ENCODE data around the gene RAB1B.

Gene RAB1B

DNA sequence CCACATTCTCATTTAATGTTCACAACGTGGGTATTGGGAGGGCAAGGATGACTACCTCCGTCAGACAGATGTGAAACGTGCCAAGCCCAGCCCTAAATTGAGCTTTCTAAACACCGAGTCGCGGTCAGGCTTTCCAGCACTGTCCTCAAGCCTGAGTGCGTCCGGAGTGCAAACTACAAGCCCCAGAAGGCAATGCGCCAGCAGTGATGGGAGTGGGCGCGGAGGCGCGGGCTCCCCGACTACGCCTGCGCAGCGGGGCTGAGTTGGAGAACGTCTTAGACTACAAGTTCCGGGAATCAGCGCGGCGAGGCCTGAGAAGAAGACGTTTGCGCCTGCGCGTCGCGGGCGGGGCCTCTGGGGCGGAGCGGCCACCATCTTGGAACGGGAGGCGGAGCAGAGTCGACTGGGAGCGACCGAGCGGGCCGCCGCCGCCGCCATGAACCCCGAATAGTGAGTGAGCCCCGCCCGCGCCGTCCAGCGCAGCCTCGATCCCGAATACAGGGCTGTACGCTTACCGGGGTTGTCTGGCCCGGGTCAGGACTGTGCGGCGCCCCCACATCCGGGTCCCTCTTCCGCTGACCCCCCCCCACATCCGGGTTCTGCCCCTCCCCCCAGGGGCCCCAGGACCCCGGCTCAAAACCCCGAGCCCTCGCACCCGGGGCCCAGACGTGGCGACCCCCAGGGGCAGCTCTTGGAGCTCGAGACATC lies at the start of gene RAB1B:
Gene RAB1B, plus strand, starts transcription at position 396 of the 708 bp plus-strand sequence. Its CDS starts 41 bp downstream, at position 437.
- DNase-seq (ENCODE audit: low read depth), result peak; percentile 100

- DNase-seq (ENCODE audit: low read depth), result no peak
Observed at GRCh38 chr11:66218846-66219620, 49.4 kb upstream of the RAB1B start.

GRCh38 chr11:66219846-66220565 lies 48.4 kb upstream of the RAB1B start:
- no peak for DNase-seq (ENCODE audit: low read depth)

DNA sequence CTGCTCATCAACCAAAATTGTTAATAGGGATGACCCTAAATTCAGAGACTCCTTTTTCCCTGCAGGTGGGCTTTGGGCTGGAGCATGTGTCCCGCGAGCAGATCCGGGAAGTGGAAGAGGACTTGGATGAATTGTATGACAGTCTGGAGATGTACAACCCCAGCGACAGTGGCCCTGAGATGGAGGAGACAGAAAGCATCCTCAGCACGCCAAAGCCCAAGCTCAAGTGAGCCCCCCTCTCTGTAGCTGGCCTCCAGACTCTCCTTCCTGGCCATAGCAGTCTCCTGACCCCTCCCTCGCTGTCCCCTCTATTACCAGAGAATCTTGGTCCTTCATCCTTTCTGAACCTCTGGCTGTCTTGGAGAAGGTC lies 47.9 kb upstream of the RAB1B start:
- no peak for DNase-seq (ENCODE audit: low read depth)

DNA sequence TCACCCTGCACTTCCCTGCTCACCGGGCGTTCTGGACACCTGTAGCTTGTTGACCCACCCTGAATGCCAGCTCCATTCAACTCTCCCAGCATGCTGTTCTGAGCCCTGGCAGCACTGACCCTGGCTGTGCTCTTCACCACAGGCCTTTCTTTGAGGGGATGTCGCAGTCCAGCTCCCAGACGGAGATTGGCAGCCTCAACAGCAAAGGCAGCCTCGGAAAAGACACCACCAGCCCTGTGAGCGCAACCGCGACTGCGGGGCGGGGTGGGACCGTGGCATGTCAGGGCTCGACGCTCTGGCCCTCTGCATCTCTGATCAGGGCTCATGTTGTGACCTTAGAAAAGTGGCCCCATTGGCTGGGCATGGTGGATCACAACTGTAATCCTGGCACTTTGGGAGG lies 47.4 kb upstream of the RAB1B start:
- DNase-seq (ENCODE audit: low read depth), result no peak

GRCh38 chr11:66221726-66222236 lies 46.7 kb upstream of the RAB1B start:
- no peak for DNase-seq (ENCODE audit: low read depth)

GRCh38 chr11:66222358-66223149 lies 45.9 kb upstream of the RAB1B start:
- peak; percentile 80 for DNase-seq (ENCODE audit: low read depth)

DNA sequence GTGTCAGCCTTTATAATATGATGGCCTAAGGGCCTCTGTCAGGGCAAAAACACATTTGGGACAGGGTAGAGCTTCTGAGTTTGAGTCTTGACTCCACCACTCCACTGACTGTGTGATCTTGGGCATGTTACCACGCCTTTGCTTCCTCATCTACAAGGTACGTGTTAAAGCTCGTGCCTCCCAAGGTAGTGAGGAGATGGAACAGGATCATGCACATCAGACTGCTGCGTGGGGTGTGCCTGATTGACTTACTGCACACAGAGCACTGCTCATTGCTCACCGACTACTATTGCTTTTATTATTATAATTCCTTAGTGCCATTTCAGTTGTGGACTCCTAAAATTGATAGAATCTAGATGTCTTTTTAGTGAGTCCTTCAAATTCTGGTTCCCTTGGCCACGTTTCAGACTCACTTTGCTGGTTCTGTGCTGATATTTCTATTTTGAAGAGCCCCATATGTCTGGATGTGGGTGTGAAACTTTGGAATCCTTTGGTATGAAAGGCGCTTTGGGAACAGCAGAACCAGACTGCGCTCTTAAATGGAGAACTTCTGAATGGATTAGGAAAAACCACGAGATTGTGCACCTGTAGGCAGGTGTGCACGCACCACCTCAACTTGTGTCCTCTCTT lies 44.1 kb upstream of the RAB1B start:
- DNase-seq (ENCODE audit: low read depth), result no peak

- no peak for DNase-seq (ENCODE audit: low read depth)
Observed at GRCh38 chr11:66225066-66225465, 43.4 kb upstream of the RAB1B start.

GRCh38 chr11:66226101-66226500 lies 42.3 kb upstream of the RAB1B start:
- no peak for DNase-seq (ENCODE audit: low read depth)

DNA sequence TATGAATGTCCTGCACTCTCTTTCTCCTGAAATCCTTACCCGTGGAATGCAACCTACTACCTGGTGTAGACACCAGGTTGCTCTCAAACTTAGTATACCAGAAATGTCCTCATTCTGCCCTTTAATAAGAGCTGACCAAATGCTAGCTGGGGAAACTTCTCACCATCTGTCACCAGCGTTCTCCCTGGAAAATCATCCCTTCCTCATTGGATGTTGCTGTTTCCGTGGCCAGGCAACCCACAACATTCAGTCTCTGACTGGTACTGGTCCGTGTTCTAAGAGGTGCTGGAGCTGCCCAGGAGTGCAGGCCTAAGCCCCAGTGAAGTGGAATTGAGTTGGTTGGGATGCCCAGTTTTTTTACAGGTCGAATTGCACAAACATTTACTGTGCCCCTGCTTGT lies 40.7 kb upstream of the RAB1B start:
- no peak for DNase-seq (ENCODE audit: low read depth)

- no peak for DNase-seq (ENCODE audit: low read depth)
Observed at GRCh38 chr11:66228521-66228920, 39.9 kb upstream of the RAB1B start.

- no peak for DNase-seq (ENCODE audit: low read depth)
Observed at GRCh38 chr11:66230156-66230555, 38.3 kb upstream of the RAB1B start.

GRCh38 chr11:66230978-66231377 lies 37.5 kb upstream of the RAB1B start:
- DNase-seq (ENCODE audit: low read depth), result no peak

DNA sequence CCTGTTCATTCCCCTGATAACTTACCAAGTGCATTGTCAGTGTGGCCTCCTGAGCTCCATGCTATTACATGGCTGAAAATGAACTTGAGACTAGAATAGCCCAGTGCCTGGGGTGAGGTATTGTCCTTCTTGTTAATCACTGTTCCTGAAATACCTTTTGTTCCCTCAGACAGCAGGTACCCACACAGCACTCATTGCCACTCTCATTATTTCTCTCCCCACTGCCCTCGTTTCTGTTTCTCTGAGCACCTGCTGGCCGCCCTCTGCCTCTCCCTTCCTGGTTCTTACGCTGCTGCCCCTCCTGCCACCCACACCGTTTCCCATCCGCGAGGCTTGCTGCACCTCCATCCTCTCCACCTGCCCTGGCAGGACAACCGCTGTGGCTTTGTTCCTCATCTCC lies 36.9 kb upstream of the RAB1B start:
- no peak for DNase-seq (ENCODE audit: low read depth)

GRCh38 chr11:66232769-66233168 lies 35.7 kb upstream of the RAB1B start:
- no peak for DNase-seq (ENCODE audit: low read depth)

DNA sequence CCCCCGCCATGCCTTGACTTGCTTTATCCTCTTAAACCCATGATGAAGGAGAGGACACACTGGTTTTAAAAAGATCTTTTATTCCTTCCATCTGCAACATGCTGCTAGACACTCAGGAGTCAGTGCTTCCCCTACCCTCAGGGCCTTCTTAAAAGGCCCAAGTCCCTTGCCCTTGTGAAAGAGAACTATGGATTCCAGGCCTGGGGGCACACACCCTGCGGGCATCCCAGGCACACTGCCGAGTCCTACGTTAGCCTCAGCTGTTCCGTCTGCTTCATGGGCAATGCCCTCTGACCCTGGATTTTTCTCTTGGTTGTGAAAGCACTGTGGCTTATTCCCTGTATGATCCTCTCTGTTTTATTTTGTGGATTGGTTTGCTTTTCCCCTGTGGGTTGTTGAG lies 35.1 kb upstream of the RAB1B start:
- DNase-seq (ENCODE audit: low read depth), result no peak

GRCh38 chr11:66235141-66235540 lies 33.3 kb upstream of the RAB1B start:
- DNase-seq (ENCODE audit: low read depth), result no peak

DNA sequence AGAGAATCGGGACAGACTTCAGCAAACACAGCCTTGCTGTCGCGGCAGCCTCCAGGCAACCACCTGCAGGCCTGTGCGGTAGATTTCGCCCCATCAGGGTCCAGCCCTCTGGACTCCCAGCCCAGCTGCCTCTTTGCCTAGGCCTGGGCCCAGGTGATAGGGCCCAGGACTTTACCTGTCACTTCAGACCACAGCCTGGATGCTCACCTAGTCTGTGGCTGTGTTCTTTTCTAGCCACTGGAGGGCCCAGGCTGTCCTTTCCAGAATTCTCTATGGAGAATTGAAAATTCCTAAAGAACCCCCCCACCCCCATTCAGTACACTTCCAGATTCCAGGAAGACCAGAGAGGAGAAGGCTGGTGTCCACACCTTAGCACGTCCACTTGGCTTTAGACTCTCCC lies 30.6 kb upstream of the RAB1B start:
- no peak for DNase-seq (ENCODE audit: low read depth)

DNA sequence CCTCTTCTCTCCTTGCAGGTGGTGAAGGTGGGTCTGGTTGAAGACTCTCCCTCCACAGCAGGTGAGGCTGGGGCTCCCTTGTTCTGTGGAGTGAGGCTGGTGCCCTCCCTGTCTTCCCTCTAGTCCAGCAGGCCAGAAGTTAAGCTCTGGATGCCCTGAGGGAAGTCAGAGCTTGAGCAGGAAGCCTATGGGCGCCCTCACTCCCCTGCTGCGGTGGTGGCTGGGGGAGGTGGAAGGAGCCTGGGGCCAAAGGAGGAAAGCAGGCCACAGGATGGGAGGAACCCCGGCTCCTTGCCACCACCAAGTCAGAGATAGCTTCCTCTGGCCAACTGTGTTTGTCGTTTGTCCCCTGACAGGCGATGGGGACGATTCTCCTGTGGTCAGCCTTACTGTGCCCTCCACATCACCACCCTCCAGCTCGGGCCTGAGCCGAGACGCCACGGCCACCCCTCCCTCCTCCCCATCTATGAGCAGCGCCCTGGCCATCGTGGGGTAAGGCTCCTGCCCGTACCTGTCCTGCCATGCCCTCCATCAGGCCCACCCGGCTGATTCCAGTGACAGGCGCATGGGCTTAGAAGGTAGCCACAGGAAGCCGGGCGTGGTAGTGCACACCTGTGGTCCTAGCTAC lies 29.5 kb upstream of the RAB1B start:
- DNase-seq (ENCODE audit: low read depth), result no peak

- DNase-seq (ENCODE audit: low read depth), result no peak
Observed at GRCh38 chr11:66239511-66239910, 28.9 kb upstream of the RAB1B start.

Data from stimulated activated CD8-positive, alpha-beta memory T cell treated with anti-CD3 and anti-CD28 coated beads, Interleukin-12 subunit alpha, Interleukin-12 subunit beta, amount 100 ng/mL, for 4 hours (primary cell).